GM19238 (cell line): ENCODE measurements around the gene PLIN4.

Source experiments
- DNase-seq: peaks from one replicate; pipeline ENCODE4 v3.0.0; 2011; ENCODE audit warnings: low spot score; ENCODE audit not compliant: insufficient read length

The PLIN4 gene

GRCh38 chr19:4455719-4456475 lies 62.4 kb downstream of the PLIN4 start:
- no peak for DNase-seq

DNA sequence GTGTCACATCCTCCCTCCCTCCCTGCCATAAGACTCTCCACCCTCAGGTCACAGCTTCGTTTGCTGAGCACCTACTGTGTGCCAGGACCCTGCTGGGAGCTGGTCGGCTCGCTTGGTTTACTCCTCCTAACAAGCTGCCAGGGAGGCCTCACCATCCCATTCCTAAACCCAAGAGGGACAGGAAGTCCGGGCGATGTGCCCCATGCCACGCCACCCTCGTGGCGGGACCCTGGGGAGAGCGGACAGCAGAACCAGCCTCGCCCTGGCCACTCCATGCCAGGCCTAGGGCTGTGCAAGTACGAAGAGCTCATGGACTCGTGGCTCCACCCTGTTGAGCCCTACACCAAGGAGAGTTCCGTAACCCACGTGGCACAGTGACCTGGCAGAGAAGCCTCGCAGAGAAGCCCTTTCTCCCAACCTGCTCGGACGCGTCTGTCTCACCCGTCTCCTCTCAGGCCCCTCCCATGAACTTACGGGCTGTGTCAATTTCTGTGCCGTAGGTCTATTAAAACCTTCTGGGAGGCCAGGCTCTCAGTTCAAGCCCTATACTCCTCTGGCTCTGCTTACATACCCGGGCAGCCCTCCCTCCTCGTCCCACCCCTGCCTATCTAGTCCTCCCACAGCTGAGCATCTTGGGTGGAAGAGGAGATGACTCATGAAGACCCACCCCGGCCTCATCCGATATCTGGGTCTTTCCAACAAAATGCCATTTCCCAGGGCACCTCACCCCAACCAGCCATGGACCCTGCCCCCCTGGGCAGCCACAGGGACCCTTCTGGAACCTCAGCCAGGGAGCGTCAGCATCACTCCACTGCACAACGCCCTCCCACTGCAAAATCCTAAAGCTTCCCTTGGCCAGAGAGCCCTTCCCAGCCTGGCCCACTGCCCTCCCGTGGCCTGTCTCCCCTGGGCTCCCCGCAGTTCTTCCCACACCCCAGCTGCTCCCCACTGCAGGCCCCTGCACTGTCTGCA lies 63.3 kb downstream of the PLIN4 start:
- no peak for DNase-seq

GRCh38 chr19:4453232-4454179 lies 64.8 kb downstream of the PLIN4 start:
- DNase-seq = no peak

DNA sequence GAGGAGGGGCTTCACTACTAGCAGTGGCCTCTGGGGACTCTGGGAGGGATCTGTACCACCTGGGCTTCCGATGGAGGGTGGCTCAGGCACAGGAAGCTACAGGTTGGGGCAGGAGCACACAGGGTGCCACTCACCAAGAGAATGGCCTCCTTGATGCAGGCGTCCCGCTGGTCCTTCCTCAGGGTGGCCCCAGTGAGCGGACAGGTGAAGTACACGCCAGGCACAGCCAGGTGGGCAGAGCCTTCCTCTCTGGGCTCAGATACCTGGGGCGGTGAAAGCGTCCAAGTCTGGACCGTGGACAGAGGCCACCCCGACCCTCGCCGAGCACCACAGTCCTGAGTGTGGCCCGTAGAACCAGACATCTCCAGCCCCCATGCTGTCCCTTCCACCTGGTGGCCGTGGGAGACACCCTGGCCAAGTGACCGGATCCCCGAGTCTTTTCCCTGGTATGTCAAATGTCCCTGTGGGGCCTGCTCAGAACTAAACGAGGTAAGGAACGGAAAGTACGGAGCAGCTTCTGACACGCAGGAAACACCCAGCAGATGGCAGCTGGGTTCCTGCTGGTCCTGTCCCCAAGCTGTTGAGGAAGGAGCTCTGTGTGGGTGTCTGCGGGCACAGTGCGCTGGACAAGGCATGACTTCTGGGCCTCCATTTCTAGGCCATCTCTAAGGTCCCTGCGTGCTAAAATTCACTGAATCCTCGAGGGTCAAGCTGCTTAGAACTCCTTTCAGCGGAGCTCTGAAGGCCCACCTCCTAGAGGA lies 65.9 kb downstream of the PLIN4 start:
- no peak for DNase-seq
